Activated CD8-positive, alpha-beta memory T cell treated with anti-CD3 and anti-CD28 coated beads for 24 hours (primary cell): ENCODE measurements around the gene PLA1A.
"Not testable (repeated sequence)": the region's sequence is repeated elsewhere in the genome, so short reads cannot be mapped to it uniquely, and the experiment has no call there.

Source experiments
- DNase-seq: peaks from one replicate; pipeline ENCODE4 v3.0.0-alpha.2; 2020

Gene PLA1A

DNA sequence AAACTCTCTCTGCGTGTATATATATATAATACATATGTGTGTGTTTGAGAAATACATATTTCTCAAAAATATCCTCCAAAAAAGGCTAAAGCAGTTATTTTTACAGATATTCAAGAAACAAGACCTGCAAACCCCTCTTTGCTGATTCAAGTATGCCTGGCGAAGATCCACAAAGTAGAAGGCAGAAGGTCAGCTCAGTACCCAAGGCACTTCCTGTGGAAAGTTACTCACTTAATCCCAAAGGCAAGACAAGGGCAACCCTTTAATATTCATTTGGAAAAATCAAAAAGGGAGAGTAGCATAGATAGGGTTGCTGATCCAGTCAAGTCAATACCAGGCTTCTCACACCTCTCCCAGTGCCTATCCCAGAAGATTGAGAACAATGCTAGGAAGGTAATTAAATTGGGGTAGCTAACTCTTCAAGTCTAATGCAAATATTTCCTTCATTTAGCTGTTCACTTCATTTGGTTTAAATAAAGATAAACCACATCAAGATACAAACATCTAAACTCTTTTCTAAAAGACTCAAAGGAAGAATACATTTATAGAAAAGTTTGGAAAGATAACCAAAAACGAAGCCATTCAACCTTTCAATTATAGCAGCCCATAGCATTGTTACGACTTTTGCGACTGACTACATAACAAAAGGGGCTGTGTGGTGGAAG is 72.4 kb downstream of the PLA1A start:
- no peak for DNase-seq

DNA sequence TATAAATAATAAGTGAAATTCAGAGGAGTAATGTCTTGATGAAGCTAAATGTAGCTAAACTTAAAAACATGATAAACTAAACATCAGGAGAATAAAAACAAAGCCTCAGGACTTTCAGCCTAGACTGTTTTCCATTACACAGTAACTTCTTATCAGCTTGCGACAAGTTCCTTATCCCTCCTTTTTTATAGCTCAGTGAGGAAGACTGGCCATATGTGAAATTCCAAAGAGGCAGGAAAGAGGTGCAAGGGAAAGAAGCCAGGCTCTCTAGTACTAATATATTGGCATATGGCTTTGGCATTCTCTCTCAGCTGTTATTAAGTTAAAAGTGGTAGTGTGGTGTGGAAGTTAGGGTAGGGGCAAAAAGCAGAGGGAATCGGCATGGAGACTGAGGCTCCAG is 75.1 kb downstream of the PLA1A start:
- DNase-seq = no peak

DNA sequence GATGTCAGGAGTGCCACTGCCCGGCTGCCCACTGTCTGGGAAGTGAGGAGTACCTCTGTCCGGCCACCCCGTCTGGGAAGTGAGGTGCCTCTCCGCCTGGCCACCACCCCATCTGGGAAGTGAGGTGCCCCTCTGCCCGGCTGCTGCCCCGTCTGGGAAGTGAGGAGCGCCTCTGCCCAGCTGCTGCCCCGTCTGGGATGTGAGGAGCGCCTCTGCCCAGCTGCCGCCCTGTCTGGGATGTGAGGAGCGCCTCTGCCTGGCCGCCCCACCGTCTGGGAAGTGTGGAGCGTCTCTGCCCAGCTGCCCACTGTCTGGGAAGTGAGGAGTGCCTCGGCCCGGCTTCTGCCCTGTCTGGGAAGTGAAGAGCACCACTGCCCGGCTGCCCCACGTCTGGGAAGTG is 76.2 kb downstream of the PLA1A start:
- DNase-seq = no peak

GRCh38 chr3:119675188-119675874 is 77.6 kb downstream of the PLA1A start:
- no peak for DNase-seq

DNA sequence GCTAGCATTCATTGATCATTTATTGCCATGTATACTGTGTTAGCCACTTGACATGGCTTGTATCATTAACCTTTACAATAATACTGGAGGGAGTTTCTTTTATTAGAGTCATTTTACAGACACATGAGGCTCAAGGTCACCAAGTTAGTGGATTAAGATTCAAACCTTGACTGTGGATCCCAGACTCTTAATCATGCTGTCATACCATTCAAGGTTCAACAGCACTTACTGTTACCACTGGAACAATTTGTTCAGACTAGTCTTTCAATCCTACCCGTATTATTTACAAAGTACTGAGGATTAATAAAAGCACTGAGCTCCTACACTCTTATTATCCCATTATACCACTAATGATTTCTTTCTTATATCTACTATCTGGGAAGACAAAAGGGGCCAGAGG is 78.3 kb downstream of the PLA1A start:
- no peak for DNase-seq

GRCh38 chr3:119676771-119677640 is 79.3 kb downstream of the PLA1A start, which contains the start of gene COX17:
TSS of gene COX17 (minus strand) at chr3:119677406. CDS start at chr3:119677310, 96 bp downstream.
- peak; percentile 94 for DNase-seq

DNA sequence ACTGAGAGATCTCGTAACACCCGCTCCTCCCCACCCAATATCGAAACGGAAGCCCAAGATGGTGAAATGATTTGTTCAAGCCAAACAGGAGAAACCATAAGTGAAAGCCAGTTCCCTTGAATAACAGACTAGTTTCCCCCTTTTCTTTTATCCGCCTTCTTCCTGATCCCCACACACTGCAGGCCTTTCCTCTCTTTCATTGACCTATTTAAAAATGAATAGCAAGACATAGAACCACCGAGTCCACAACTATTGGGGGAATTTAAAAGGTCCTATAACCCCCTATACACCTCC is 79.9 kb downstream of the PLA1A start:
- no peak for DNase-seq

GRCh38 chr3:119678209-119678608 is 80.5 kb downstream of the PLA1A start:
- DNase-seq = not testable (repeated sequence)
